Upper lobe of left lung (tissue), 4 donors: ENCODE data around the gene ARHGAP26.

ENCODE experiments used
- CTCF ChIP-seq, 6 experiments: fragments of 450-650 bp in 4 of 6; fragments of 200-600 bp in 2 of 6; sonication (generic) in 2 of 6; IDR thresholded peaks; one replicate each; pipeline ENCODE4 v1.5.1; 2016 to 2019; ENCODE audit warnings: antibody characterized with exemption in 6 of 6
- POLR2A ChIP-seq, 4 donors: fragments of 450-650 bp; IDR thresholded peaks; one replicate each; pipeline ENCODE4 v1.5.1; 2016 to 2017; ENCODE audit warnings: antibody characterized with exemption in 4 of 4, mild to moderate bottlenecking in 2 of 4

GRCh38 chr5:143170104-143170503, 399.9 kb downstream of the ARHGAP26 start:
- TF ChIP-seq POLR2A (IDR thresholded peaks at IDR 0.05): no peak
- no peak for TF ChIP-seq CTCF (IDR thresholded peaks at IDR 0.05)
